Right lobe of liver (tissue), 6 donors: ENCODE measurements around the gene MLXIPL. TPM values are rescaled to one million over a fixed set of nuclear protein-coding genes. Genes with fewer than 3 reads are reported as not detected.

Experiments used
- ATAC-seq, 4 donors: fragments of 200-7000 bp; cut with Tn5 transposase; one replicate each; pipeline ENCODE4 v1.9.1; 2020; ENCODE audit warnings: mild to moderate bottlenecking in 4 of 4, moderate library complexity in 4 of 4
- DNase-seq, 3 donors: peaks; one replicate each; pipeline ENCODE4 v3.0.0-alpha.2; 2020
- H3K27ac ChIP-seq, 3 donors: fragments of 200-600 bp; one replicate each; pipeline ENCODE4 v1.8.0; 2022
- H3K27me3 ChIP-seq, 2 donors: fragments of 200-600 bp; one replicate each; pipeline ENCODE4 v1.8.0; 2022
- H3K36me3 ChIP-seq, 4 donors: fragments of 200-600 bp; sonication (generic) in 1 of 4; one replicate each; pipeline versions ENCODE4 v1.5.1 to v1.8.0; 2017 to 2022; ENCODE audit warnings: control low read depth in 1 of 4
- H3K4me1 ChIP-seq, 4 donors: fragments of 200-600 bp; sonication (generic) in 1 of 4; one replicate each; pipeline versions ENCODE4 v1.5.1 to v1.8.0; 2017 to 2022; ENCODE audit warnings: control low read depth in 1 of 4
- H3K4me3 ChIP-seq, 3 donors: fragments of 200-600 bp; one replicate each; pipeline ENCODE4 v1.8.0; 2022
- H3K9me3 ChIP-seq, 4 donors: fragments of 200-600 bp; sonication (generic) in 1 of 4; one replicate each; pipeline versions ENCODE4 v1.5.1 to v1.8.0; 2017 to 2022; ENCODE audit warnings: control low read depth in 1 of 4
- POLR2A ChIP-seq: fragments of 450-650 bp; IDR thresholded peaks from one replicate; pipeline ENCODE4 v1.6.1; 2017; ENCODE audit warnings: antibody characterized with exemption, mild to moderate bottlenecking
- WGBS: methylation state at CpG from one replicate; pipeline ENCODE4 v1.1.6; 2018; ENCODE audit warnings: low coverage, low lambda C conversion rate; ENCODE audit not compliant: insufficient coverage; ENCODE audit errors: missing lambda C conversion rate; 5-methylcytosine and 5-hydroxymethylcytosine counted together
- intact Hi-C, 2 donors: fragments of 100-400 bp; cut with DNase I; formaldehyde crosslinking; loops; one replicate each; pipeline versions ENCODE4 v1.11.2 to v1.14.1; 2022
- total RNA-seq, 6 experiments: library from RNA; depleted of rRNA in 2 of 6; stranded (reverse); fragments of >200 nt in 2 of 6; fragmentation: NEBNext Ultra II Directional in 3 of 6; extraction: Animal tissue kit (Norgen Biotek cat#: 25700) in 3 of 6; gene quantifications; one replicate each; pipeline versions ENCODE4 v1.1.0 to v1.2.4, GENCODE V29; 2016 to 2023
- TF ChIP-seq, protein P1 (sequence below), 4 donors: fragments of 200-600 bp in 3 of 4; fragments of 450-650 bp in 1 of 4; IDR thresholded peaks; one replicate each; pipeline versions ENCODE4 v1.5.1 to v1.8.0; 2016 to 2022; ENCODE audit warnings: antibody characterized with exemption in 4 of 4, mild to moderate bottlenecking in 2 of 4
- donor health status: DM: no; HTN: yes; CAD: no.
- donor health status: DM: no; HTN: no; CAD: no.
- donor health status: DM: no; HTN: no; CAD: no.
- donor health status: DM: no; HTN: yes; CAD: no.
- donor health status: DM: no; HTN: yes; CAD: no.

The MLXIPL gene
- total RNA-seq, 6 experiments from 2014 or later = 53.5 to 552 (median 225) TPM

DNA sequence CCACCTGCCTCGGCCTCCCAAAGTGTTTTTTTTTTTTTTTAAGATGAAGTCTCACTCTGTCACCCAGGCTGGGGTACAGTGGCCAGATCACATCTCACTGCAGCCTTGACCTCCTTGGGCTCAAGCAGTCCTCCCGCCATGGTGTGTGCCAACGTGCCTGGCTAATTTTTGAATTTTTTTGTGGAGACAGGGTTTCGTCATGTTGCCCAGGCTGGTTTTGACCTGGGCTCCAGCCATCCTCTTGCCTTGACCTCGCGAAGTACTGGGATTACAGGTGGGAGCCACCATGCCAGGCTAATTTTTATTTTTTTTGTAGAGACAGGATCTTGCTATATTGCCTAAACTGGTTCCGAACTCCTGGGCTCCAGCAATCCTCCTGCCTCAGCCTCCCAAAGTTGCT, 9.0 kb upstream of the MLXIPL start:
- WGBS = 39% methylated on average over 7 of the region's 7 CpGs
- no peak overlapping the region for H3K27ac ChIP-seq
- no peaks in the 10 kb centered on the region for H3K9me3 ChIP-seq
- no peak for TF ChIP-seq POLR2A
- TF ChIP-seq, protein P1, sequence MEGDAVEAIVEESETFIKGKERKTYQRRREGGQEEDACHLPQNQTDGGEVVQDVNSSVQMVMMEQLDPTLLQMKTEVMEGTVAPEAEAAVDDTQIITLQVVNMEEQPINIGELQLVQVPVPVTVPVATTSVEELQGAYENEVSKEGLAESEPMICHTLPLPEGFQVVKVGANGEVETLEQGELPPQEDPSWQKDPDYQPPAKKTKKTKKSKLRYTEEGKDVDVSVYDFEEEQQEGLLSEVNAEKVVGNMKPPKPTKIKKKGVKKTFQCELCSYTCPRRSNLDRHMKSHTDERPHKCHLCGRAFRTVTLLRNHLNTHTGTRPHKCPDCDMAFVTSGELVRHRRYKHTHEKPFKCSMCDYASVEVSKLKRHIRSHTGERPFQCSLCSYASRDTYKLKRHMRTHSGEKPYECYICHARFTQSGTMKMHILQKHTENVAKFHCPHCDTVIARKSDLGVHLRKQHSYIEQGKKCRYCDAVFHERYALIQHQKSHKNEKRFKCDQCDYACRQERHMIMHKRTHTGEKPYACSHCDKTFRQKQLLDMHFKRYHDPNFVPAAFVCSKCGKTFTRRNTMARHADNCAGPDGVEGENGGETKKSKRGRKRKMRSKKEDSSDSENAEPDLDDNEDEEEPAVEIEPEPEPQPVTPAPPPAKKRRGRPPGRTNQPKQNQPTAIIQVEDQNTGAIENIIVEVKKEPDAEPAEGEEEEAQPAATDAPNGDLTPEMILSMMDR (IDR thresholded peaks at IDR 0.05) = no peak
- ATAC-seq = peak in 3 of 4 donors; percentile 49 to 80 (median 54)
- DNase-seq = peak in 1 of 3 donors; percentile 62
- H3K27me3 ChIP-seq = no peaks in the 10 kb centered on the region
- peaks cover 0 to 11% (median 5%) of the 10 kb centered on the region in 4 donors for H3K4me1 ChIP-seq
- H3K36me3 ChIP-seq = no peaks in the 10 kb centered on the region
- intact Hi-C loops = no loop called here
- H3K4me3 ChIP-seq = no peak overlapping the region

DNA sequence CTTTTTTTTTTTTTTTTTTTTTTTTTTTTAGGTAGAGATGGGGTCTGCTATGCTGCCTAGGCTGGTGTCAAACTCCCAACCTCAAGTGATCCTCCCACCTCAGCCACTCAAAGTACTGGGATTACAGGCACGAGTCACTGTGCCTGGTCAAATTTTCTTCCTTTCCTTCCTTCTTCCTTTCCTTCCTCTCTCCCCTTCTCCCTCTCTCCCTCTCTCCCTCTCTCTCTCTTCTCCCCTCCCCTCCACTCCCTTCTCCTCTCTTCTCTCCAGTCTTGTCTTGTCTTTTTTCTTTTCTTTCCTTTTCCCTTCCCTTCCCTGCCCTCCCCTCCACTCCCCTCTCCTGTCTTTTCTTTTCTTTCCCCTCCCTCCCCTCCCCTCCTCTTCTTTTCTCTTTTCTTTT, 7.2 kb upstream of the MLXIPL start:
- intact Hi-C loops = no loop called here
- Histone ChIP-seq H3K27me3 (no peaks in the 10 kb centered on the region), H3K4me3 (no peak overlapping the region), H3K4me1 (peaks cover 0 to 11% (median 5%) of the 10 kb centered on the region in 4 donors), H3K36me3 (no peaks in the 10 kb centered on the region), H3K27ac (no peak overlapping the region), H3K9me3 (no peaks in the 10 kb centered on the region)
- 33% methylated on average over 1 of the region's 1 CpG for WGBS
- DNase-seq (no peak), ATAC-seq (no peak)
- TF ChIP-seq, protein P1 (IDR thresholded peaks at IDR 0.05) = no peak
- no peak for TF ChIP-seq POLR2A

DNA sequence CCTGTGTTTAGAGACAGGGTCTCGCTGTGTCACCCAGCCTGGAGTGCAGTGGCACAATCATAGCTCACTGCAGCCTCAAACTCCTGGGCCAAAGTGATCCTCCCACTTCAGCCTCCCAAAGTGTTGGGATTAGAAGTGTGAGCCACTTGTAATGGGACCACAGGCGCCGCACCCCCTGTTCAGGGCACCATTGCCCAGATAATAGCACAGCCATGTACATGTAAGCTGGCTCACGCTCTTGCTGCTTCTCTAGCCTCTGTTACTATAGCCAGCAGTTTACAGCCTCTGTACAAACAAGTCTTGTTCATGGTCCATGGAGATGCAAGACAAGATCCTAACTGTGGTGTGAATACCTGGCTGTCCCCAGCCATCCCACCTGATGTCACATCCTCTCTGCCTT, 4.2 kb upstream of the MLXIPL start:
- no peak overlapping the region for H3K4me3 ChIP-seq
- no peak for DNase-seq
- H3K27me3 ChIP-seq = no peaks in the 10 kb centered on the region
- H3K36me3 ChIP-seq = no peaks in the 10 kb centered on the region
- no peak for ATAC-seq
- H3K4me1 ChIP-seq = peaks cover 0 to 5% (median 2%) of the 10 kb centered on the region in 4 donors
- H3K9me3 ChIP-seq = no peaks in the 10 kb centered on the region
- TF ChIP-seq POLR2A = no peak
- TF ChIP-seq, protein P1 (IDR thresholded peaks at IDR 0.05) = no peak
- 89% methylated on average over 1 of the region's 4 CpGs for WGBS
- intact Hi-C loops = loop anchor here in 1 of 2 donors (10.0 kb wide), 1 partner anchor 96 kb away; no protein-coding TSS in a partner anchor
- H3K27ac ChIP-seq = no peak overlapping the region

DNA sequence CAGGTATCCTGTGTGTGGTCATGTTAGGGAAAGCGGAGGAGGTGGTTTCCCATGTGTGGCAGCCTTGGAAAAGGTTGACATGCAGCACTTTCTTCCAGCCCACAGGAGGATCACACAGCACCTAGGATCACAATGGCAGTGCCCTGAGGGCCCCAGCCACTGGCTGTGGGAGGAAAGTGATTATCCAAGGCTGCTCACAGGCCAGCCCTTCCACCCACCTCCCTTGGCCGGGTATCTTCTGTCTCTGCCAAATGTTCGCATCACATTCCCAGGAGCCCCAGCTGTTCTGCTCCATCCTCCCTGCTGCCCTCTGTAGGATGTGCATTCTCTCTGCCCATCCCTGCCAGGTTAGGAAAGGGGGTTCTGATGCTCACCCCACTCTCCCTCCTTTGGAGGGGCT, 2.5 kb upstream of the MLXIPL start:
- Histone ChIP-seq H3K9me3 (no peaks in the 10 kb centered on the region), H3K27me3 (no peaks in the 10 kb centered on the region), H3K36me3 (no peaks in the 10 kb centered on the region), H3K4me3 (no peak overlapping the region), H3K4me1 (no peaks in the 10 kb centered on the region), H3K27ac (no peak overlapping the region)
- TF ChIP-seq, protein P1 (IDR thresholded peaks at IDR 0.05) = peak in 3 of 4 donors; percentile 8 to 34 (median 14)
- no peak for TF ChIP-seq POLR2A
- 38% methylated on average over 1 of the region's 3 CpGs for WGBS
- ATAC-seq (peak in 2 of 4 donors; percentile 4 to 20), DNase-seq (peak in 2 of 3 donors; percentile 36 to 58)
- intact Hi-C loops = loop anchor here in 1 of 2 donors (10.0 kb wide), 1 partner anchor 98 kb away; no protein-coding TSS in a partner anchor
